Daoy (cell line): ENCODE results near the gene MAN1B1. TPM values are rescaled to one million over a fixed set of nuclear protein-coding genes. Genes with fewer than 3 reads are reported as not detected.
"Not testable (repeated sequence)": the region's sequence is repeated elsewhere in the genome, so short reads cannot be mapped to it uniquely, and the experiment has no call there.

Source experiments
- DNase-seq: peaks from one replicate; pipeline ENCODE4 v3.0.0-alpha.2; 2015; ENCODE audit warnings: low read depth
- total RNA-seq: library from RNA; depleted of rRNA; stranded (reverse); fragments of >200 nt; shearing (Covaris generic); gene quantifications from 2 replicates; pipeline ENCODE4 v1.2.3, GENCODE V29; 2014

Gene MAN1B1
- total RNA-seq, 1 experiment from 2014 or later, result 61.9 TPM

DNA sequence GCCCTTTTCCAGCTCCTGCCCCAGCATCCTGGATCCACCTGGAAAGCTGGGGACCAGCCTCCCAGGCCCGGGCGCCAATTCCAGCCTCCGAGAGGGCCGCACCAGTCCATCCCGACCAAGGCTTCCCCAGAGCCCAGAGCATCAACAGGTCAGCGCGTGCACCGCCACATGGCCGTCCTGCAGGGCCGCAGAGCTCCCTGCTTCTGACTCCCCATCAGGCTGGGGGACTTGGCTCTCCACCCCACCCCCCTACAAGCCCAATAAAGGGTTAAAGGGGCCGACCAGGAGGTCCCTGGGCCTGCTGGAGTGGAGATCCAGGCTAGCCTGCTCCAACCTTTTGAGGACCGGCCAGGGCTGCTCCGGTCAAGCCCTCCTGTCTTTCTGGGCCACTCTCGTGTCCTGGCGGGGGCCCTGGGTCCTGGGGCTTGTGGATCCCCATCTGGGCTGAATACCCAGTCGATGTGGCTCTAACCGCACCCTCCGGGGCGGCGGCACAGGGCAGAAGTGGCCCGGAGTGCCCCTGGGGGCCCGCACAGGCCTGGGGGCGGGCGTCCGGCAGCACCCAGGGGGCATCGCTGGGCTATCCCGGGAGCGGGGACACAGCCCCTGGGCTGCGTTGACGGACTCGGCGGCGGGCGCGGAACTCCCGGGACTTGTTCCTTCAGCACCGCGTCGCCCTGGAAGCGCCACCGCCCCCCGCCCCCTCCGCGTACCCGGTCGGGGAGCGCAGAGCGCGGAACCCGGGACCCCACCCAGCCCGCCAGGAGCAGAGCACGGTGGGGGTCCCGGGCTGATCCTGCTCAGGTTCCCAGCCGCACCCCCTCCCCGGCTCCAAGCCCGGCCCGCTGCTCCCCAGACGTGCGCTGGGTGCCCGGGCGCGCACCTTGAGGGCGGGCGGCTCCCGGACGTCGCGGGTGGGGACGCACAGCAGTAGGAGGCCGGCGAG lies 33.5 kb upstream of the MAN1B1 start:
- no peak for DNase-seq

DNA sequence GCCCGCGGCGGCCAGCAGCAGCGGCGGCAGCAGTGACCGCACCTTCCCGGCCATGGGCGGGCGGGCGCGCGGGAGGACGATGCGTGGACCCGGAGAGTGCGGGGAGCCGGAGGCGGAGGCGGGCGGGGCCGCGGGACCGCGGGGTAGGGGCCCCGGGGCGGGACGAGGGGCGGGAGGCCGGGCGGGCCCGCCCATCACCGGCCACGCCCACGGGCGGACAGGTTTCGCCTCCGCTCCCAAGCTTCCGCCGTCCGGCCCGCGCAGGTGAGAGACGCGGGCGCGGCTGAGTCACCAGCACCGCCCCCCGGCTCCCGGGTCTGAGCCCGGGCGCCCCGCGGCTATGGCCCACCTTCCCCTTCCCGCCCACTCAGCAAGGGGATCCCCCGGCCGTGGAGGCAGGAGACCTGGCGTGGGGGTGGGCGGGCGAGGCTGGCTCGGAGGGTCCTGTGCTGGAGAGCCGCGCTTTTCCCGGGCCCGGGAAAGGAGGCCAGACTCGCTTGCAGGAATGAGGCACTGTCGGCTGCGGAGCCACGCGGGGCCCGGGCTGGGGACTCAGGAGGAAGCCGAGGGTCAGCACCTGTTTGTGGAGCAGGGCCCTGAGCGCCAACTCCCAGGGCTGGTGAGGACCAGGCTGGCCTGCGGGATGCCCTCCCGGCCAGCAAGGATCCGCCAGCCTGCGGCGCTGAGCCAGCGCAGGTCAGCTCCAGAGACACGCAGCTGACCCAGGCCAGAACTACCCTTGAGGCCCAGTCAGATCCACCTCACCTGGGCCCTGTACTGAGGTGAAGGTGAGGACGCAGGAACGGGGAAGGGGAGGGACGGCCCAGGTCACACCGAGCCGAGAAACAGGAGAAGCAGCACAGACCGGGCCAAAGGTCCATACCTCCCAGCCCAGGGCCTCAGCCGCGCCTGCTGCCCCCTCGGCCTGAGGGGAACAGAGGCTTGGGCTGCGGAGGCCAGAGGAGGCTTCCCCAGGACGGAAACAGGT lies 32.5 kb upstream of the MAN1B1 start, which contains the start of gene ENTPD2:
ENTPD2 (minus strand) TSS at position 118 of the 988 bp plus-strand sequence; CDS start at position 54, 64 bp downstream.
- DNase-seq, result no peak

DNA sequence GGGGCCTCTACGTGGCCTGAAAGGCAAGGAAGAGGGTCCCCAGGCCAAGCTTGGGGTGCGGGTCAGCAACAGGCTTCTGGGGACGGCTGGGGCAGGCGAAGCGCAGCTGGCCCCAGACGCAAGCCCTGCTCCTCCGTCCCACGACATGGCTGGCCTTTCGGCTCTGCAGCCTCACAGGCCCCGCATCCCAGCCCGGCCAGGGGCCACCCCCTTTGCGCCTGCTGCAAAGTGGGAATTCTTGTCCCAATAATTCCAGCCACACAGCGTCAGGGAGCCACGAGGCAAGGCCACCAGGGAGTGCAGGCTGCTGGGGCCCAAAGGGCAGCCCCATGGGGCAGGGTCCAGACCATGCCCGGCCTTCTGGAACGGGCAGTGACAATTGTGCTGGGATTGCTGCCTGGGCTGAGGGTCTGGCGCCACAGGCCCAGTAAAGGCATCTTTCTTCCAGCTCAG lies 31.8 kb upstream of the MAN1B1 start:
- DNase-seq, result no peak

GRCh38 chr9:137055385-137056364 lies 31.1 kb upstream of the MAN1B1 start:
- peak; percentile 60 for DNase-seq

DNA sequence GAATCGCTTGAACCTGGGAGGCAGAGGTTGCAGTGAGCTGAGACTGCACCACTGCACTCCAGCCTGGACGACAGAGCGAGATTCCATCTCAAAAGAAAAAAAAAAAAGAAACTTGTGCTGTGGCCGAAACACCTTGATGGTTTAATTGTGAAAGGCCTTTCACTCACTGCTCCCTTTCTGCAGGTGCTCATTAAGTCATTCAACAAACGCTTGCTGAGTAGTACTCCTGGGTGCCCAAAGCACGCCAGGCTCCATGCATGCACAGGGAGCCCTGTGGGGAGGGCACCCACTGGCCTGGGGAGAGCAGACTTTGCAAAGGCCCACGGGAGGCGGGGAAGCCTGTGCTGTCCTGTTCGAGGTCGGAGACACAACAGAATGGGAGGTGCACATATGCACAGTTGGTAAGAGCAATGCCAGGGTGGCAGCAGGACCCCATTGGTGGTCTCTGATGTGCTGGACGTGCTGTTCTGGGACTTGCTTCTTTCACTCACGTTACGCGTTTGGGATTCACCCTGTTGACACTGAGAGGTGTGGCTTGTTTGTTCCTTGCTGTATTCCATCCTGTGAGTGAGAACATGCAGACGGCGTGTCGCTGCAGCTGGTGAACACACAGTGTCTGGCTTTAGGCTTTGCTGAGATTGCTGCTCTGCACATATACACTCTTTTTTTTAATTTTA lies 29.9 kb upstream of the MAN1B1 start:
- no peak for DNase-seq

DNA sequence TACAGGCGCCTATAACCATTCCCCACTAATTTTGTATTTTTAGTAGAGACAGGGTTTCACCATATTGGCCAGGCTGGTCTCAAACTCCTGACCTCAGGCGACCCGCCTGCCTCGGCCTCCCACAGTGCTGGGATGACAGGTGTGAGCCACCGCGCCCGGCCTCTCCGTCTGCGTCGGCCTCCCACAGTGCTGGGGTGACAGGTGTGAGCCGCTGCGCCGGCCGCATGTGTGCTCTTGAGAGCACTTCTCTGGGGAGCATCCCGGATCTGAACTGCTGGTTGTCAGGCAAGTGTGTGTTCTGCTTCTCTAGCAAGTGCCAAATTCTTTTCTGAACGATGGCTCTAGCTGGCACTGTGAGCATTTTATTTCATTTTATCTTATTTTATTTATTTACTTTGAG lies 29.2 kb upstream of the MAN1B1 start:
- no peak for DNase-seq

GRCh38 chr9:137058521-137059234 lies 28.1 kb upstream of the MAN1B1 start:
- no peak for DNase-seq

GRCh38 chr9:137062384-137062783 lies 24.4 kb upstream of the MAN1B1 start:
- DNase-seq, result no peak

DNA sequence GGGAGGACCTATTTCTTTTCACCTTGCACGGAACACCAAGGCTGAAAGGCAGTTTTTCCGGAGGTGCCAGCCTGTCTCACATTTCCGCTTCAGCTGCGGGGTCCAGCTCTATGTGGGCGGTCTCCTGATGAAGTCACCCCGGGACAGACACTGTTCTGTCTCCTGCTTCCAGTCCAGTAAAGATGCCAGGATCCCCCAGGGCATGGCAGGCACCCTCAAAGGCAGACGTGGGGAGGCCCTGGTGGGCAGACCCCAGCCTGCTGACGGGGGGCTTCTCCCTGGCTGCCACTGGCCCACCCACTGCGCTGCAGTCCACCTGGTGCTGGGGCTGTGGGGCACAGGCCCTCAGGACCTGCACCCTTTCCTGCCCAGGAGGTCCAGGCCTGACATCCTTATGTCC lies 24.0 kb upstream of the MAN1B1 start:
- not testable (repeated sequence) for DNase-seq

DNA sequence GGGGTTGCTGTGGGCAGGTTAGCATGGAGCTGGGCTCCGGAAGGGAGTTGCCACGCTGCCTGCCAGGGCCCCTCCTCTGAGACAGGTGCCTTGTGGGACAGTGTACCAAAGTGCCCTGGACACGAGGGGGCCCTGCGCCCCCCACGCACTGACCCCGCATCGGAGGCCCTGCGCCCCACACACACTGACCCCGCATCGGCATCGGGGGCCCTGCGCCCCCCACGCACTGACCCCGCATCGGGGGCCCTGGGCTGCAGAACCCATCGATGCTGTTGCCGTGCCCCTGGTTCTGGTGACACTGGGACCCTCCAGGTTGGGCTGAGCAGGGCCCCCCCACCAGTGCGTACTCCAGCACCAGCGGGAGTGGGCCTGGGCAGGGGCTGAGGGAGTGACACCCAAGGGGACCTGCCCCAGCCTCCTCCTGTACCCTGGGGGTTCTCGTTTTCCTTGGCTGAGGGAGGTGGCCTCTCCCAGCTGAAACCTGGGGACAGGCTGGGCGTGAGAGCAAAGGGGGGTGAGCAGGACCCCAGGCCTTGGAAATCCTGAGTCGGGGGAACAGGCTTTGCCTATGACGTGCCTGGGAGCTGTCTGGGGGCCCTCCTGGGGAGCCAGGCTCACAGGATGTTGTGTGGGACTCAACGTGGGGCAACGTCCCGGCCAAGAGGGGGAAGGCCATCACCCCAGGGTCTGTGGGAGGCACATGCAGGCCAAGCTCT lies 23.3 kb upstream of the MAN1B1 start:
- no peak for DNase-seq

- DNase-seq, result peak; percentile 75
These were observed 22.5 kb upstream of the MAN1B1 start for GRCh38 chr9:137064027-137064879.

DNA sequence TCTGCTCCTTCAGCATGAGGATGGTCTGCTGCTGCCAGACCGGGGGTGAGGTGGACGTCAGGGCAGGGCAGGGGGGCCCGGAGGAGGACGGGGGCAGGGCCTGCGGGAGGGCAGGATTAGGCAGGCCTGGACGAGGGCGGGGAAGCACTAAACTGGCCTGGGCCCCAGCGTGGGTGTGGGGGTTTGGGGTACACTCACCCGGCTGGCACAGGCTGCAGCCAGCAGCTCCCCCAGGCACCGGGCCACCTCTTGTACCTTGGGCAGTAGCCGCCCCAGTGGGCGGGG lies 22.0 kb upstream of the MAN1B1 start:
- no peak for DNase-seq

GRCh38 chr9:137065336-137065967 lies 21.3 kb upstream of the MAN1B1 start:
- no peak for DNase-seq

GRCh38 chr9:137066096-137066861 lies 20.5 kb upstream of the MAN1B1 start:
- DNase-seq, result no peak

- DNase-seq, result peak; percentile 82
These were observed 18.8 kb upstream of the MAN1B1 start for GRCh38 chr9:137067860-137068538.
